IMR-90 (cell line): ENCODE data around the gene ITPKB. TPM values are rescaled to one million over a fixed set of nuclear protein-coding genes. Genes with fewer than 3 reads are reported as not detected.
A peak's percentile ranks its signal among the peaks of the same experiment; 100 is the strongest.

Experiments
- ATAC-seq: fragments of 200-7000 bp; cut with Tn5 transposase; 2 replicates; pipeline ENCODE4 v1.9.1; 2020; ENCODE audit warnings: low read depth, mild to moderate bottlenecking, moderate library complexity
- BruUV-seq: library from RNA; stranded (reverse); fragments of 400-500 nt; replicated peaks from 2 replicates; lab custom pipeline; 2021; lab: Mats Ljungman, UMichigan
- CTCF ChIA-PET: fragments of 300-600 bp; formaldehyde crosslinking; extraction: SDS; loops from one replicate; lab custom pipeline; 2021; ENCODE audit warnings: antibody characterized with exemption; lab: Yijun Ruan, JAX
- POLR2A ChIA-PET: fragments of 300-600 bp; sonication (Branson Sonifier 250); formaldehyde crosslinking; loops from one replicate; lab custom pipeline; 2022; ENCODE audit warnings: antibody characterized with exemption; ENCODE audit not compliant: unreplicated experiment; lab: Charles Lee
- DNase-seq: peaks from one replicate; pipeline ENCODE4 v3.0.0; 2013
- H2AFZ ChIP-seq: replicated peaks from 2 replicates; pipeline ENCODE3; 2013; ENCODE audit warnings: low read length, mild to moderate bottlenecking; ENCODE audit not compliant: poor library complexity
- H2AK5ac ChIP-seq: 2 replicates; pipeline ENCODE4 v1.6.1; 2013; ENCODE audit warnings: low read depth, low read length, inconsistent platforms
- H2AK9ac ChIP-seq: replicated peaks from 2 replicates; pipeline ENCODE3; 2013; ENCODE audit warnings: mild to moderate bottlenecking, low read depth, low read length, moderate library complexity; ENCODE audit not compliant: poor library complexity
- H2BK120ac ChIP-seq: 2 replicates; pipeline ENCODE4 v1.6.1; 2013; ENCODE audit warnings: low read depth, low read length, inconsistent platforms
- H2BK15ac ChIP-seq: 3 replicates; pipeline ENCODE4 v1.6.1; 2013; ENCODE audit warnings: low read depth, low read length, inconsistent platforms
- H2BK20ac ChIP-seq: 2 replicates; pipeline ENCODE4 v1.6.1; 2013; ENCODE audit warnings: low read depth, mild to moderate bottlenecking, inconsistent platforms, low read length, moderate library complexity
- H2BK5ac ChIP-seq: 2 replicates; pipeline ENCODE4 v1.6.1; 2013; ENCODE audit warnings: mild to moderate bottlenecking, low read depth, low read length, inconsistent platforms; ENCODE audit not compliant: poor library complexity, severe bottlenecking
- H3K14ac ChIP-seq: replicated peaks from 2 replicates; pipeline ENCODE4 v1.6.1; 2013; ENCODE audit warnings: low read depth, low read length, inconsistent platforms
- H3K18ac ChIP-seq: 2 replicates; pipeline ENCODE4 v1.6.1; 2013; ENCODE audit warnings: low read depth, low read length, control low read depth
- H3K23ac ChIP-seq: 2 replicates; pipeline ENCODE4 v1.6.1; 2013; ENCODE audit warnings: low read depth, low read length, inconsistent platforms
- H3K27ac ChIP-seq: 2 replicates; pipeline ENCODE4 v1.5.1; 2013; ENCODE audit warnings: mild to moderate bottlenecking, control low read depth, low read length; ENCODE audit not compliant: insufficient read depth
- H3K27me3 ChIP-seq: 2 replicates; pipeline ENCODE4 v1.6.1; 2013; ENCODE audit warnings: low read length; ENCODE audit not compliant: control insufficient read depth, insufficient read depth
- H3K36me3 ChIP-seq: 2 replicates; pipeline ENCODE4 v1.6.1; 2013; ENCODE audit warnings: low read length, mixed read lengths; ENCODE audit not compliant: control insufficient read depth, insufficient read depth
- H3K4ac ChIP-seq: 2 replicates; pipeline ENCODE4 v1.6.1; 2013; ENCODE audit warnings: low read depth, low read length, inconsistent platforms
- H3K4me1 ChIP-seq: 2 replicates; pipeline ENCODE4 v1.6.1; 2013; ENCODE audit warnings: low read length, mixed read lengths; ENCODE audit not compliant: control insufficient read depth, insufficient read depth
- H3K4me2 ChIP-seq: 2 replicates; pipeline ENCODE4 v1.6.1; 2013; ENCODE audit warnings: low read depth, mild to moderate bottlenecking, control low read depth, low read length, moderate library complexity
- H3K4me3 ChIP-seq: 2 replicates; pipeline ENCODE4 v1.5.1; 2013; ENCODE audit warnings: low read depth, mild to moderate bottlenecking, control low read depth, low read length, moderate library complexity; ENCODE audit not compliant: insufficient read depth
- H3K56ac ChIP-seq: 2 replicates; pipeline ENCODE4 v1.6.1; 2013; ENCODE audit warnings: low read length, inconsistent platforms; ENCODE audit not compliant: insufficient read depth; ENCODE audit errors: extremely low read depth
- H3K79me1 ChIP-seq, 2 experiments: 2 replicates each; pipeline ENCODE4 v1.6.1; 2013; ENCODE audit warnings: low read length in 2 of 2, inconsistent platforms in 1 of 2, low read depth in 1 of 2
- H3K9ac ChIP-seq: 2 replicates; pipeline ENCODE4 v1.6.1; 2013; ENCODE audit warnings: low read depth, low read length, control low read depth
- H3K9me1 ChIP-seq: 2 replicates; pipeline ENCODE4 v1.6.1; 2013; ENCODE audit warnings: low read length, inconsistent platforms; ENCODE audit not compliant: insufficient read depth
- H3K9me3 ChIP-seq: 2 replicates; pipeline ENCODE4 v1.6.1; 2013; ENCODE audit warnings: low read length; ENCODE audit not compliant: control insufficient read depth, insufficient read depth
- H4K20me1 ChIP-seq: 2 replicates; pipeline ENCODE4 v1.6.1; 2013; ENCODE audit warnings: low read length, inconsistent platforms; ENCODE audit not compliant: insufficient read depth
- H4K5ac ChIP-seq: 2 replicates; pipeline ENCODE4 v1.6.1; 2013; ENCODE audit warnings: mild to moderate bottlenecking, low read depth, low read length, control low read depth
- H4K8ac ChIP-seq, 2 experiments: 2 replicates each; pipeline ENCODE4 v1.6.1; 2013; ENCODE audit warnings: low read depth in 2 of 2, low read length in 2 of 2, control low read depth in 1 of 2, inconsistent platforms in 1 of 2
- H4K91ac ChIP-seq: 2 replicates; pipeline ENCODE4 v1.6.1; 2013; ENCODE audit warnings: low read depth, low read length, inconsistent platforms; ENCODE audit not compliant: insufficient read depth
- BHLHE40 ChIP-seq: fragments of 150-350 bp; IDR thresholded peaks from 2 replicates; pipeline ENCODE4 v1.6.1; 2016; ENCODE audit warnings: mild to moderate bottlenecking, low read depth, low read length
- CEBPB ChIP-seq: IDR thresholded peaks from 2 replicates; pipeline ENCODE4 v1.6.1; 2012; ENCODE audit warnings: low read depth, low read length, improper control_type of control experiment
- CHD1 ChIP-seq: IDR thresholded peaks from 2 replicates; pipeline ENCODE4 v1.6.1; 2012; ENCODE audit warnings: low read depth, low read length, improper control_type of control experiment
- FOS ChIP-seq: fragments of 150-350 bp; IDR thresholded peaks from 2 replicates; pipeline ENCODE4 v1.6.1; 2016; ENCODE audit warnings: low read depth, low read length
- MAFK ChIP-seq: IDR thresholded peaks from 2 replicates; pipeline ENCODE4 v1.6.1; 2012; ENCODE audit warnings: low read depth, low read length, improper control_type of control experiment
- MAZ ChIP-seq: IDR thresholded peaks from 2 replicates; pipeline ENCODE4 v1.6.1; 2012; ENCODE audit warnings: low read depth, mild to moderate bottlenecking, low read length, improper control_type of control experiment, moderate library complexity, borderline replicate concordance
- MXI1 ChIP-seq: IDR thresholded peaks from 2 replicates; pipeline ENCODE4 v1.6.1; 2012; ENCODE audit warnings: low read depth, mild to moderate bottlenecking, low read length, moderate library complexity, borderline replicate concordance
- NFE2L2 ChIP-seq: fragments of 150-350 bp; IDR thresholded peaks from 2 replicates; pipeline ENCODE4 v1.6.1; 2016; ENCODE audit warnings: low read depth, mild to moderate bottlenecking, low read length
- POLR2A ChIP-seq: IDR thresholded peaks from 2 replicates; pipeline ENCODE4 v1.6.1; 2012; ENCODE audit warnings: mild to moderate bottlenecking, low read depth, low read length
- RAD21 ChIP-seq: IDR thresholded peaks from 2 replicates; pipeline ENCODE4 v1.6.1; 2012; ENCODE audit warnings: low read length, improper control_type of control experiment
- RCOR1 ChIP-seq: IDR thresholded peaks from 2 replicates; pipeline ENCODE4 v1.6.1; 2012; ENCODE audit warnings: mild to moderate bottlenecking, low read length, improper control_type of control experiment; ENCODE audit not compliant: insufficient replicate concordance
- RFX5 ChIP-seq: IDR thresholded peaks from 2 replicates; pipeline ENCODE4 v1.8.0; 2012; ENCODE audit warnings: low read depth, mild to moderate bottlenecking, low read length, moderate library complexity
- SMC3 ChIP-seq: fragments of 150-350 bp; IDR thresholded peaks from 2 replicates; pipeline ENCODE4 v1.6.1; 2016; ENCODE audit warnings: low read depth, mild to moderate bottlenecking, antibody characterized with exemption, low read length, moderate library complexity
- WGBS, 2 experiments: methylation state at CpG; one replicate each; pipeline versions ENCODE4 v1.1.5 to v1.1.7; 2013; ENCODE audit warnings: missing lambda C conversion rate in 2 of 2; ENCODE audit not compliant: insufficient read length in 1 of 2; ENCODE audit errors: extremely low coverage in 2 of 2; 5-methylcytosine and 5-hydroxymethylcytosine counted together
- dilution Hi-C: fragments of 300-500 bp; cut with HindIII; formaldehyde crosslinking; loops from one replicate; pipeline ENCODE4 v1.14.3; 2018; ENCODE audit warnings: low sequenced_read_pairs; ENCODE audit not compliant: unreplicated experiment
- in situ Hi-C: fragments of 300-500 bp; cut with MboI; formaldehyde crosslinking; loops from 3 replicates; pipeline ENCODE4 v1.14.3; 2019; ENCODE audit warnings: low sequenced_read_pairs, inconsistent platforms, mixed read lengths
- intact Hi-C: fragments of 100-400 bp; cut with micrococcal nuclease; formaldehyde crosslinking; loops from 2 replicates; pipeline ENCODE4 v1.10.0; 2022
- polyA plus RNA-seq, 3 experiments: library from polyadenylated mRNA; depleted of rRNA; stranded (reverse); fragments of >200 nt; gene quantifications; 2 replicates each; pipeline ENCODE4 v1.2.3, GENCODE V29; 2012; ENCODE audit warnings: low replicate concordance in 1 of 3
- total RNA-seq: library from RNA; depleted of rRNA; stranded (reverse); fragments of >200 nt; gene quantifications from 2 replicates; pipeline ENCODE4 v1.2.3, GENCODE V29; 2012
- TF ChIP-seq, protein P1 (sequence below): fragments of 150-350 bp; IDR thresholded peaks from 2 replicates; pipeline ENCODE4 v1.6.1; 2017; ENCODE audit warnings: mild to moderate bottlenecking, antibody characterized with exemption, low read length, low read depth
- TF ChIP-seq, protein P2 (sequence below): conservative IDR thresholded peaks from 2 replicates; pipeline ENCODE4 v1.5.1; 2012; ENCODE audit warnings: mild to moderate bottlenecking, low read depth, low read length, improper control_type of control experiment

ITPKB gene
- total and polyA plus RNA-seq, 2 of the 4 experiments (the other 2 are of a cell fraction), result 0.72 to 1.4 TPM

DNA sequence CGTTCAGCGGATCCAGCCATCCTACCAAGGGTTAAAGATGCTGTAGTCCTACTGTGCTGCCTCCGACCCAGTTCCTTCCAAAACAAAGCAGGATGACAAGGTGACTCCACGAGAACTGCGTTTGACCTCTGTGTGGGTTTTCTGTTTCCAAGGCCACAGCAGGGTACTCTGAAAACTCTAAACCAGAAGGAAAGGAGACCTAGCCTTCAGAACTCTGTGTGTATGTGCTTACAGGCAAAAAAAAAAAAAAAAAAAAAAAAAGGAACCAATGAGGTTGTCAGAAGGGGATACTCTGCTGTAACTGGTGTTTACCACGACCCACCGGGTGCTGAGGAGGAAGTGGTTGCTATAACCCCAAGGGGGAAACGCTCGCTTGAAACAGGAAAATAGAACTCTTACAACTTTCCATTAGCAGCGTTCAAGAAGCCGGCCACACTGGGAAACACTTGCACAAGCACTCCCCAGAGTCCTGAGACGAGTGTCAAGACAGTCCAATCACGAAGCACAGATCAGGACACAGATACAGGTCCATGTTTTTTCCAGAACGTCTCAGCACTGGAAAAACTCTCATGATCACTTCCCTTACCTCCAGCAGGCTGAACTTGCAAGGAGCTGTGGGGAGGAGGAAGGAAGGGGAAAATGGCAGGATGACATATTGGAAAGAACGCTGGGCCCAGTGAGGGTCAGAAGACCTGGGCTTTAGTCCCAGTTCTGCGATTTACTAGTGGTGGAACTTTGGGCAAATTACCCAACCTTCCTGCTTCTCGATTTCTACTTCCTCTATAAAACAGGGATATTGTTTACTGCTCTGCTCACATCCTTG lies 64.0 kb downstream of the ITPKB start:
- WGBS, 2 experiments, result 93% methylated on average over 3 of the region's 17 CpGs; no CpG with 5 or more reads in 1 of the 2 experiments
- H3K4me1 ChIP-seq, result peaks cover 13% of the 10 kb centered on the region
- no peak overlapping the region for H3K4ac ChIP-seq
- H3K79me1 ChIP-seq, result no peaks in the 10 kb centered on the region
- no peak overlapping the region for H3K4me2 ChIP-seq
- no peak overlapping the region; the same call in 1 of the 2 replicates for H2BK20ac ChIP-seq
- no peak overlapping the region for H3K4me3 ChIP-seq
- H2AK5ac ChIP-seq, result peak overlapping the region; percentile 35; the same call in 1 of the 2 replicates
- DNase-seq (no peak), ATAC-seq (no peak)
- H2BK15ac ChIP-seq, result no peak overlapping the region
- in situ Hi-C loops, result no loop called here
- ChIA-PET CTCF (no interaction called here), POLR2A (no interaction called here)
- H4K5ac ChIP-seq, result no peak overlapping the region
- H3K56ac ChIP-seq, result no peak overlapping the region
- no peak overlapping the region for H3K18ac ChIP-seq
- H2AK9ac ChIP-seq, result no peak overlapping the region
- no peak overlapping the region for H3K27ac ChIP-seq
- no peaks in the 10 kb centered on the region for H3K27me3 ChIP-seq
- H2BK5ac ChIP-seq, result no peak overlapping the region
- dilution Hi-C loops, result no loop called here
- no TSS peak for BruUV-seq
- no peaks in the 10 kb centered on the region for H4K20me1 ChIP-seq
- H2BK120ac ChIP-seq, result no peak overlapping the region
- intact Hi-C loops, result no loop called here
- no peaks in the 10 kb centered on the region; the same call in 1 of the 2 replicates for H3K9me1 ChIP-seq
- no peak for TF ChIP-seq FOS
- no peak for TF ChIP-seq CHD1
- TF ChIP-seq RFX5, result no peak
- no peak for TF ChIP-seq POLR2A
- TF ChIP-seq RCOR1, result no peak
- no peak for TF ChIP-seq MAZ
- TF ChIP-seq BHLHE40, result no peak
- TF ChIP-seq SMC3, result no peak
- TF ChIP-seq, protein P1, sequence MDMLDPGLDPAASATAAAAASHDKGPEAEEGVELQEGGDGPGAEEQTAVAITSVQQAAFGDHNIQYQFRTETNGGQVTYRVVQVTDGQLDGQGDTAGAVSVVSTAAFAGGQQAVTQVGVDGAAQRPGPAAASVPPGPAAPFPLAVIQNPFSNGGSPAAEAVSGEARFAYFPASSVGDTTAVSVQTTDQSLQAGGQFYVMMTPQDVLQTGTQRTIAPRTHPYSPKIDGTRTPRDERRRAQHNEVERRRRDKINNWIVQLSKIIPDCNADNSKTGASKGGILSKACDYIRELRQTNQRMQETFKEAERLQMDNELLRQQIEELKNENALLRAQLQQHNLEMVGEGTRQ, result no peak
- no peak for TF ChIP-seq CEBPB
- no peak for TF ChIP-seq MXI1
- TF ChIP-seq MAFK, result no peak
- TF ChIP-seq, protein P2, sequence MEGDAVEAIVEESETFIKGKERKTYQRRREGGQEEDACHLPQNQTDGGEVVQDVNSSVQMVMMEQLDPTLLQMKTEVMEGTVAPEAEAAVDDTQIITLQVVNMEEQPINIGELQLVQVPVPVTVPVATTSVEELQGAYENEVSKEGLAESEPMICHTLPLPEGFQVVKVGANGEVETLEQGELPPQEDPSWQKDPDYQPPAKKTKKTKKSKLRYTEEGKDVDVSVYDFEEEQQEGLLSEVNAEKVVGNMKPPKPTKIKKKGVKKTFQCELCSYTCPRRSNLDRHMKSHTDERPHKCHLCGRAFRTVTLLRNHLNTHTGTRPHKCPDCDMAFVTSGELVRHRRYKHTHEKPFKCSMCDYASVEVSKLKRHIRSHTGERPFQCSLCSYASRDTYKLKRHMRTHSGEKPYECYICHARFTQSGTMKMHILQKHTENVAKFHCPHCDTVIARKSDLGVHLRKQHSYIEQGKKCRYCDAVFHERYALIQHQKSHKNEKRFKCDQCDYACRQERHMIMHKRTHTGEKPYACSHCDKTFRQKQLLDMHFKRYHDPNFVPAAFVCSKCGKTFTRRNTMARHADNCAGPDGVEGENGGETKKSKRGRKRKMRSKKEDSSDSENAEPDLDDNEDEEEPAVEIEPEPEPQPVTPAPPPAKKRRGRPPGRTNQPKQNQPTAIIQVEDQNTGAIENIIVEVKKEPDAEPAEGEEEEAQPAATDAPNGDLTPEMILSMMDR, result no peak
- no peak for TF ChIP-seq NFE2L2
- TF ChIP-seq RAD21, result no peak
- no peak overlapping the region for H3K9ac ChIP-seq
- H2AFZ ChIP-seq, result peak overlapping the region; percentile 18
- H3K9me3 ChIP-seq, result no peaks in the 10 kb centered on the region
- no peaks in the 10 kb centered on the region for H3K36me3 ChIP-seq
- no peak overlapping the region for H3K14ac ChIP-seq
- no peak overlapping the region for H4K91ac ChIP-seq
- H3K23ac ChIP-seq, result no peak overlapping the region
- no peak overlapping the region for H4K8ac ChIP-seq
